ENCODE data around the gene GPC5.

GRCh38 chr13:91698767-91699166, 300.3 kb downstream of the GPC5 start:
- TF ChIP-seq CTCF (IDR thresholded peaks at IDR 0.05; ENCODE audit: control extremely low read depth in 1 of 3, insufficient read depth in 1 of 3, low read depth in 1 of 3, low read length in 3 of 3) (no peak), EP300 (IDR thresholded peaks at IDR 0.05; ENCODE audit: borderline replicate concordance in 1 of 2, low read depth in 2 of 2, low read length in 2 of 2) (no peak), POLR2A (IDR thresholded peaks at IDR 0.05; ENCODE audit: control extremely low read depth in 1 of 2, low read depth in 2 of 2, low read length in 2 of 2) (no peak), ZNF274 (IDR thresholded peaks at IDR 0.05; ENCODE audit: borderline replicate concordance, extremely low read depth, low read length) (no peak), SRF (IDR thresholded peaks at IDR 0.05; ENCODE audit: low read depth, low read length) (no peak), GABPA (IDR thresholded peaks at IDR 0.05; ENCODE audit: borderline replicate concordance, insufficient read depth, low read length) (no peak)

Data from H1 (cell line).